Sigmoid colon (tissue), 4 donors: Measurements from ENCODE around the gene MRPL48.

ENCODE experiments used
- CTCF ChIP-seq, 4 experiments: fragments of 450-650 bp in 3 of 4; fragments of 200-600 bp in 1 of 4; IDR thresholded peaks; one replicate each; pipeline ENCODE4 v1.5.1; 2016 to 2019; ENCODE audit warnings: antibody characterized with exemption in 4 of 4, mild to moderate bottlenecking in 3 of 4, moderate library complexity in 2 of 4
- EP300 ChIP-seq, 4 donors: sonication (generic); formaldehyde crosslinking; IDR thresholded peaks; one replicate each; pipeline ENCODE4 v1.6.1; 2017; ENCODE audit warnings: antibody characterized with exemption in 4 of 4
- POLR2A ChIP-seq, 2 donors: fragments of 450-650 bp; IDR thresholded peaks; one replicate each; pipeline ENCODE4 v1.6.1; 2016; ENCODE audit warnings: antibody characterized with exemption in 2 of 2, mild to moderate bottlenecking in 2 of 2, moderate library complexity in 2 of 2
- POLR2AphosphoS5 ChIP-seq, 4 donors: sonication (generic); formaldehyde crosslinking; IDR thresholded peaks; one replicate each; pipeline ENCODE4 v1.6.1; 2017; ENCODE audit warnings: antibody characterized with exemption in 4 of 4

- no peak for TF ChIP-seq CTCF (IDR thresholded peaks at IDR 0.05)
- TF ChIP-seq POLR2A (IDR thresholded peaks at IDR 0.05) = no peak
- no peak for TF ChIP-seq POLR2AphosphoS5 (IDR thresholded peaks at IDR 0.05)
- no peak for TF ChIP-seq EP300 (IDR thresholded peaks at IDR 0.05)
Measured at GRCh38 chr11:73818846-73819245, 31.2 kb downstream of the MRPL48 start.
